Heart right ventricle (tissue), 16 donors: ENCODE measurements around the gene NDE1. TPM values are rescaled to one million over a fixed set of nuclear protein-coding genes. Genes with fewer than 3 reads are reported as not detected.

Source experiments
- ATAC-seq, 8 donors: fragments of 200-7000 bp; cut with Tn5 transposase; one replicate each; pipeline ENCODE4 v1.9.1; 2020; ENCODE audit warnings: mild to moderate bottlenecking in 8 of 8, moderate library complexity in 8 of 8, moderate number of reproducible peaks in 1 of 8
- DNase-seq, 2 donors: peaks; one replicate each; pipeline ENCODE4 v3.0.0-alpha.2; 2020
- H3K27ac ChIP-seq, 10 donors: fragments of 200-600 bp; sonication (generic) in 2 of 10; one replicate each; pipeline versions ENCODE4 v1.5.0 to v1.8.0; 2020 to 2022; ENCODE audit warnings: mild to moderate bottlenecking in 3 of 10
- H3K27me3 ChIP-seq, 7 donors: fragments of 200-600 bp; one replicate each; pipeline ENCODE4 v1.8.0; 2021 to 2022; ENCODE audit warnings: mild to moderate bottlenecking in 2 of 7
- H3K36me3 ChIP-seq, 9 donors: fragments of 200-600 bp; sonication (generic) in 1 of 9; one replicate each; pipeline versions ENCODE4 v1.5.0 to v1.8.0; 2020 to 2022; ENCODE audit warnings: mild to moderate bottlenecking in 2 of 9
- H3K4me1 ChIP-seq, 9 donors: fragments of 200-600 bp; sonication (generic) in 1 of 9; one replicate each; pipeline versions ENCODE4 v1.5.0 to v1.8.0; 2020 to 2022; ENCODE audit warnings: mild to moderate bottlenecking in 4 of 9
- H3K4me3 ChIP-seq, 10 donors: fragments of 200-600 bp; sonication (generic) in 2 of 10; one replicate each; pipeline versions ENCODE4 v1.5.0 to v1.8.0; 2020 to 2022; ENCODE audit warnings: mild to moderate bottlenecking in 7 of 10, moderate library complexity in 2 of 10
- H3K9me3 ChIP-seq, 11 donors: fragments of 200-600 bp in 10 of 11; sonication (generic) in 2 of 11; one replicate each; pipeline versions ENCODE4 v1.5.0 to v1.8.0; 2013 to 2022; ENCODE audit warnings: mild to moderate bottlenecking in 2 of 11, control low read depth in 1 of 11, moderate library complexity in 1 of 11
- CTCF ChIP-seq, 9 donors: fragments of 200-600 bp; sonication (generic) in 2 of 9; IDR thresholded peaks; one replicate each; pipeline versions ENCODE4 v1.5.0 to v1.8.0; 2021 to 2022; ENCODE audit warnings: antibody characterized with exemption in 9 of 9, mild to moderate bottlenecking in 5 of 9, moderate library complexity in 1 of 9
- WGBS, 2 donors: extraction: QIAGEN DNeasy Blood & Tissue Kit; methylation state at CpG; one replicate each; pipeline ENCODE4 v1.1.7; 2013; ENCODE audit warnings: inconsistent platforms in 1 of 2; 5-methylcytosine and 5-hydroxymethylcytosine counted together
- intact Hi-C, 10 donors: fragments of 100-400 bp; cut with DNase I; formaldehyde crosslinking; loops; one replicate each; pipeline versions ENCODE4 v1.11.1 to v1.14.2; 2022
- polyA plus RNA-seq, 2 donors: library from polyadenylated mRNA; stranded (reverse); fragments of 200-250 nt; gene quantifications; one replicate each; pipeline ENCODE4 v1.2.3, GENCODE V29; 2013
- total RNA-seq, 10 donors: library from RNA; stranded (reverse); fragmentation: NEBNext Ultra II Directional in 3 of 10; extraction: Animal tissue kit (Norgen Biotek cat#: 25700) in 3 of 10; gene quantifications; one replicate each; pipeline versions ENCODE4 v1.2.1 to v1.2.4, GENCODE V29; 2021 to 2023
- donor health status: Arrhythmogenic right ventricular cardiomyopathy.
- donor health status: ischemic (EF 13 %, LVEDD 7.1; RV severe dilation, severe dysfunction).
- donor health status: healthy with polysubstance abuse.
- donor health status: DM: no; HTN: yes; CAD: no.
- donor health status: DM: no; HTN: no; CAD: no.
- donor health status: ischemic (EF 25% LVEDD 6.9; RV normal size, moderate dysfunction).
- donor health status: ischemic (EF 25% LVEDD 5.7; RV mildly dilated, moderate dysfunction).
- donor health status: healthy.
- donor health status: DM: yes; HTN: yes; CAD: no.
- donor health status: Ischemic cardiomyopathy.
- donor health status: ischemic (EF 35%, LVEDD 5.7; RV mildly dilated, moderate dysfunction).
- donor health status: nonischemic (EF 11% LVEDD 7.7; RV severe dilation, severe dysfunction).
- donor health status: DM: yes; HTN: yes; CAD: no.
- donor health status: PGD.
- donor health status: ischemic (EF 29% LVEDD 5.4; RV normal size, mild dysfunction).
- donor health status: nonischemic (EF 23%, LVEDD 6.1; RV moderate dilation, normal function).

NDE1 gene
- total and polyA plus RNA-seq, 12 donors, result 6.0 to 29.0 (median 18.6) TPM

- Histone ChIP-seq H3K27ac (no peak overlapping the region), H3K4me1 (no peaks in the 10 kb centered on the region), H3K4me3 (no peak overlapping the region), H3K36me3 (no peaks in the 10 kb centered on the region), H3K27me3 (peaks cover 0 to 16% (median 0%) of the 10 kb centered on the region in 7 donors), H3K9me3 (peaks cover 0 to 4% (median 0%) of the 10 kb centered on the region in 11 donors)
- ATAC-seq (no peak), DNase-seq (no peak)
- intact Hi-C loops, result loop anchor here in 1 of 10 donors (5.0 kb wide), 1 partner anchor 365 kb away; no protein-coding TSS in a partner anchor
- 91 to 92% methylated on average over 23 of the region's 23 CpGs for WGBS, 2 donors
- no peak for TF ChIP-seq CTCF (IDR thresholded peaks at IDR 0.05)
Observed at GRCh38 chr16:15757630-15758251, 107.7 kb downstream of the NDE1 start.

GRCh38 chr16:15759070-15759469, 109.0 kb downstream of the NDE1 start:
- intact Hi-C loops, result loop anchor here in 1 of 10 donors (5.0 kb wide), 1 partner anchor 363 kb away; no protein-coding TSS in a partner anchor
- no peak for TF ChIP-seq CTCF (IDR thresholded peaks at IDR 0.05)
- Histone ChIP-seq H3K4me1 (no peaks in the 10 kb centered on the region), H3K9me3 (peaks cover 0 to 4% (median 0%) of the 10 kb centered on the region in 11 donors), H3K27me3 (peaks cover 0 to 16% (median 0%) of the 10 kb centered on the region in 7 donors), H3K4me3 (no peak overlapping the region), H3K27ac (no peak overlapping the region), H3K36me3 (no peaks in the 10 kb centered on the region)
- no peak for DNase-seq
- 93 to 95% methylated on average over 4 of the region's 4 CpGs for WGBS, 2 donors
- no peak for ATAC-seq

- no peaks in the 10 kb centered on the region for H3K36me3 ChIP-seq
- DNase-seq (no peak), ATAC-seq (no peak)
- 90 to 92% methylated on average over 1 of the region's 1 CpG for WGBS, 2 donors
- H3K27me3 ChIP-seq, result peaks cover 0 to 16% (median 0%) of the 10 kb centered on the region in 7 donors
- H3K9me3 ChIP-seq, result no peaks in the 10 kb centered on the region
- no peaks in the 10 kb centered on the region for H3K4me1 ChIP-seq
- H3K27ac ChIP-seq, result no peak overlapping the region
- intact Hi-C loops, result loop anchor here in 2 of 10 donors (10.0 kb wide), 2 partner anchors 65 to 435 kb away; no protein-coding TSS in a partner anchor
- no peak overlapping the region for H3K4me3 ChIP-seq
- TF ChIP-seq CTCF (IDR thresholded peaks at IDR 0.05), result no peak
Observed at GRCh38 chr16:15760129-15760528, 110.1 kb downstream of the NDE1 start.

- no peak for DNase-seq
- H3K27ac ChIP-seq, result no peak overlapping the region
- 63 to 69% methylated on average over 2 of the region's 2 CpGs for WGBS, 2 donors
- no peak for TF ChIP-seq CTCF (IDR thresholded peaks at IDR 0.05)
- H3K4me3 ChIP-seq, result no peak overlapping the region
- peaks cover 0 to under 1% (median 0%) of the 10 kb centered on the region in 9 donors for H3K4me1 ChIP-seq
- H3K36me3 ChIP-seq, result no peaks in the 10 kb centered on the region
- H3K27me3 ChIP-seq, result peaks cover 0 to 9% (median 0%) of the 10 kb centered on the region in 7 donors
- ATAC-seq, result no peak
- H3K9me3 ChIP-seq, result peaks cover 0 to 10% (median 0%) of the 10 kb centered on the region in 11 donors
- intact Hi-C loops, result loop anchor here in 2 of 10 donors (10.0 kb wide), 2 partner anchors 61 to 431 kb away; no protein-coding TSS in a partner anchor
Observed at GRCh38 chr16:15764112-15764511, 114.1 kb downstream of the NDE1 start.
